Measurements from ENCODE around the gene TSPAN7. TPM values are rescaled to one million over a fixed set of nuclear protein-coding genes. Genes with fewer than 3 reads are reported as not detected.

Gene TSPAN7
- total RNA-seq, 1 donor from 2014 or later = 2.0 TPM

DNA sequence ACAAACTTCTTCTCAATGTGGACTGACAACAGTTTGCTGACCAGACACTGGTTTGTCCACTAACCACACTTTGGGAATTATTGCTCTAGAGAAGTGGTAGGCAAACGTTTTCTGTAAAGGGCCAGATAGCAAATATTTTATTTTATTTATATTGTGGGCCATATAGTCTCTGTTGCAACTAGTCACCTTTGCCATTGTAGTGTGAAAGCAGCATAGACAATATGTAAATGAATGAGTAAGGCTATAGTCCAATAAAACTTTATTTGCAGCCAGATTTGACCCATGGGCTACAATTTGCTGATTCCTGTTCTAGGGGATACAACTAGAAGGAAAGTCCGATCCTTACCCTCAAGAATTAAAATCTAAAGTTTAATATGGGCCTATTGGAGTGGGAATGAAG lies 14.5 kb downstream of the TSPAN7 start:
- no peak for DNase-seq (ENCODE audit: low read depth)

DNA sequence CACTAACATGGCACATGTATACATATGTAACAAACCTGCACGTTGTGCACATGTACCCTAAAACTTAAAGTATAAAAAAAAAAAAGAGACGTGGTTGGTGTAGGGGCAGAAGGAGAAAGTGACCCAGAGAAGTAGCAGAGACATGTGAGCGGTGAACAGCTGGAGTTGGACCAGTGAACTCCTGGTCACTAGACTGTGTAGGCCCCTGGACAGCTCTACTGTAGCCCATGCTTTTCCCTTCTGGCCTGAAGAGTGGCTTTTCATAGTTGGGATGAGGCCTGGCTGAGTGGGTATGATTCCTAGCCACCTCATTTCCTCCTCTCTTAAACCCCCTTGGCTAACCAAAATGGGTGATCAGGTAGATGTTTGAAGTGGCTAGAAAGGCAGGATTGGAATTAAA lies 16.4 kb downstream of the TSPAN7 start:
- no peak overlapping the region for H3K4me3 ChIP-seq (ENCODE audit: low read depth, low read length)
- H3K36me3 ChIP-seq (ENCODE audit: control insufficient read depth, insufficient read depth, low read length) = no peaks in the 10 kb centered on the region
- H3K27me3 ChIP-seq (ENCODE audit: control insufficient read depth, insufficient read depth, low read length) = no peaks in the 10 kb centered on the region
- no peak for DNase-seq (ENCODE audit: low read depth)
- TF ChIP-seq, protein P1, sequence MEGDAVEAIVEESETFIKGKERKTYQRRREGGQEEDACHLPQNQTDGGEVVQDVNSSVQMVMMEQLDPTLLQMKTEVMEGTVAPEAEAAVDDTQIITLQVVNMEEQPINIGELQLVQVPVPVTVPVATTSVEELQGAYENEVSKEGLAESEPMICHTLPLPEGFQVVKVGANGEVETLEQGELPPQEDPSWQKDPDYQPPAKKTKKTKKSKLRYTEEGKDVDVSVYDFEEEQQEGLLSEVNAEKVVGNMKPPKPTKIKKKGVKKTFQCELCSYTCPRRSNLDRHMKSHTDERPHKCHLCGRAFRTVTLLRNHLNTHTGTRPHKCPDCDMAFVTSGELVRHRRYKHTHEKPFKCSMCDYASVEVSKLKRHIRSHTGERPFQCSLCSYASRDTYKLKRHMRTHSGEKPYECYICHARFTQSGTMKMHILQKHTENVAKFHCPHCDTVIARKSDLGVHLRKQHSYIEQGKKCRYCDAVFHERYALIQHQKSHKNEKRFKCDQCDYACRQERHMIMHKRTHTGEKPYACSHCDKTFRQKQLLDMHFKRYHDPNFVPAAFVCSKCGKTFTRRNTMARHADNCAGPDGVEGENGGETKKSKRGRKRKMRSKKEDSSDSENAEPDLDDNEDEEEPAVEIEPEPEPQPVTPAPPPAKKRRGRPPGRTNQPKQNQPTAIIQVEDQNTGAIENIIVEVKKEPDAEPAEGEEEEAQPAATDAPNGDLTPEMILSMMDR (IDR thresholded peaks at IDR 0.05; ENCODE audit: insufficient read depth, low read length, poor library complexity, severe bottlenecking) = no peak

More for the DNA sequence above, 14.5 kb downstream of the TSPAN7 start:
- TF ChIP-seq, protein P1 (IDR thresholded peaks at IDR 0.05; ENCODE audit: insufficient read depth, low read length, poor library complexity, severe bottlenecking) = no peak
- no peaks in the 10 kb centered on the region for H3K27me3 ChIP-seq (ENCODE audit: control insufficient read depth, insufficient read depth, low read length)
- no peak overlapping the region for H3K4me3 ChIP-seq (ENCODE audit: low read depth, low read length)
- no peaks in the 10 kb centered on the region for H3K36me3 ChIP-seq (ENCODE audit: control insufficient read depth, insufficient read depth, low read length)

DNA sequence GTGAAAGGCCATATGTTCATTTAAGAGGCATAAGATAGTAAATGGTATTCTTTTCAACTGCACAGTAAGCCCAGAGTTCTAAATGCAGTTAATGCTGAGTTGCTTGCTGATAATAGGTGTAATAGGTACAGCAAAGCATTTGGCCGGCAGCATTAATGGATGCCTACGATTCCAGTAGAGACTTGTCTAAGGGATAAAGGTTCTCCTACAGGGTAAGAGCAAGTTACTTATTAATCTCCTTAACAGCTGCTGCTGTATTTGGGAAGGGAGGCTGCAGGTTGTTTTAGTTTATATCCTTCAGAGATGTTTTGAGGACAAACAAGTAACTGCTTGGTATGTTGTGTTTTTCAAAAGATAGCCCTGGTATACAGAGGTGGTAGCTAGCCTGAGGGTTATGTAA lies 16.8 kb downstream of the TSPAN7 start:
- Histone ChIP-seq H3K4me3 (ENCODE audit: low read depth, low read length) (no peak overlapping the region), H3K36me3 (ENCODE audit: control insufficient read depth, insufficient read depth, low read length) (no peaks in the 10 kb centered on the region), H3K27me3 (ENCODE audit: control insufficient read depth, insufficient read depth, low read length) (no peaks in the 10 kb centered on the region)
- TF ChIP-seq, protein P1 (IDR thresholded peaks at IDR 0.05; ENCODE audit: insufficient read depth, low read length, poor library complexity, severe bottlenecking) = no peak
- no peak for DNase-seq (ENCODE audit: low read depth)

DNA sequence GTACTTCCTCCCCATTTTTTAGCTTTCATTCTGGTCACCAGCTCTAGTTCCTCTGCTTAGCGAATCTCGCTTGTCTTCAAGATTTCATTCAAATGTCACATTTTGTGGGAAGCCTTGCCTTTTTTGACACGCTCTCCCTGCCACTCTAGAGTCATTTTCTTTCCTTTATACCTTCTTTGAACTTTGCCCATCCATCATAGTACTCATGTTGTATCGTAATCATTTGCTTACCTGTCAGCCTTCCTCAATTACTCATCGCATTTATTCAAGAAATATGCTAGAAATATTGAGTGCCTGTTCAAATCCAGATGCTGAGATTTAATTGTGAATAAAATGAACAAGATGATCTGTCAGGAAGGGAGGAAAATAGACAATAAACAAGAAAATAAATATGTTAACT lies 21.8 kb downstream of the TSPAN7 start:
- Histone ChIP-seq H3K36me3 (ENCODE audit: control insufficient read depth, insufficient read depth, low read length) (no peaks in the 10 kb centered on the region), H3K27me3 (ENCODE audit: control insufficient read depth, insufficient read depth, low read length) (no peaks in the 10 kb centered on the region), H3K4me3 (ENCODE audit: low read depth, low read length) (no peak overlapping the region)
- TF ChIP-seq, protein P1 (IDR thresholded peaks at IDR 0.05; ENCODE audit: insufficient read depth, low read length, poor library complexity, severe bottlenecking) = no peak
- no peak for DNase-seq (ENCODE audit: low read depth)

DNA sequence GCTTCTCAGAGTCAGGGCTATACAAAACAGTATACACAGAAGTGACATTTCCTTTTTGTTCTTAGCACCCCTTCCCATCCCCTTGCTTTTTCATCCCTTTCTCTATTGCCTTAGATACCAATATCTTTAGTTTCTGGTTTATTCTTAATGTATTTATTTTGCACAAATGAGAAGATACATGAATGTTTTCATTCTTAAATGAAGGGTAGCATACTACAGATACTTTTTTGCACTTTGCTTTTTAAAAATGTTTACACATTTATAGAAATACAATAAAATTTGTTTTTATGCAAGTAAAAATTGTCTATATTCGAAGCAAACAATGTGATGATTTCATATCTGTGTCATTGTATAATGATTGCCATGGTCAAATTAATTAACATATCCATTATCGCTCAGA lies 33.1 kb downstream of the TSPAN7 start:
- TF ChIP-seq, protein P1 (IDR thresholded peaks at IDR 0.05; ENCODE audit: insufficient read depth, low read length, poor library complexity, severe bottlenecking) = no peak

DNA sequence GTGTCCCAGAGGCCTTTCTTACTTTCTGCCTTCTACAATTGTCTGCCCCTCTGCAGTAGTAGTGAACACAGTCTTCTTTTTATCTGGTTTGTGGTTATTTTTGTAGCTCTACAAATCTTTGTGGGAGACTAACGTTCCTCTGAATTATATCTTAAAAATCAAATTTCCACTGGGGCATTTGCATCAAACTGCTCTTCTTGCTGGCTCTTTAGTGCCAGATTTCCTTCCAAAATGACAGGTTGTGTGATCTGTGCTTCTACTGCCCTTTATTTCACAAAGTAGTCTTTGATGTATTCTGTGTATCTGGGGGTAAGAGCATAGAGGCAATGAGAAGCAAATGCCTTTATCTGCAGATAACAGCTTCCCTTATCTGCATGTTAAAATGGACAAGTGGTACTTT lies 34.5 kb downstream of the TSPAN7 start:
- Histone ChIP-seq H3K27me3 (ENCODE audit: control insufficient read depth, insufficient read depth, low read length) (no peaks in the 10 kb centered on the region), H3K36me3 (ENCODE audit: control insufficient read depth, insufficient read depth, low read length) (no peaks in the 10 kb centered on the region), H3K4me3 (ENCODE audit: low read depth, low read length) (no peak overlapping the region)
- TF ChIP-seq, protein P1 (IDR thresholded peaks at IDR 0.05; ENCODE audit: insufficient read depth, low read length, poor library complexity, severe bottlenecking) = no peak
- no peak for DNase-seq (ENCODE audit: low read depth)

More for the DNA sequence above, 33.1 kb downstream of the TSPAN7 start:
- no peak overlapping the region for H3K4me3 ChIP-seq (ENCODE audit: low read depth, low read length)
- no peaks in the 10 kb centered on the region for H3K36me3 ChIP-seq (ENCODE audit: control insufficient read depth, insufficient read depth, low read length)
- no peak for DNase-seq (ENCODE audit: low read depth)
- no peaks in the 10 kb centered on the region for H3K27me3 ChIP-seq (ENCODE audit: control insufficient read depth, insufficient read depth, low read length)

Data from kidney epithelial cell (primary cell).